MM.1S (cell line): ENCODE measurements around the gene TIMP2.

Experiments used
- CTCF ChIP-seq: fragments of 300-600 bp; sonication (generic); IDR thresholded peaks from 2 replicates; pipeline ENCODE4 v1.5.1; 2016; ENCODE audit warnings: antibody characterized with exemption, low read length, mixed read lengths
- EZH2 ChIP-seq: fragments of 300-600 bp; sonication (generic); optimal IDR thresholded peaks from 2 replicates; pipeline ENCODE3; 2017; ENCODE audit warnings: low read depth, mild to moderate bottlenecking, antibody characterized with exemption, low read length, mixed read lengths

GRCh38 chr17:78966910-78967600, 41.9 kb upstream of the TIMP2 start:
- TF ChIP-seq CTCF: no peak
- TF ChIP-seq EZH2: no peak
